NCI-H2196 treated with DMSO at 0.1 percent for 48 hours (cell line): ENCODE data around the gene TRABD.
"Not testable (repeated sequence)": the region's sequence is repeated elsewhere in the genome, so short reads cannot be mapped to it uniquely, and the experiment has no call there.

Experiments
- DNase-seq: peaks from one replicate; lab custom pipeline; 2025; ENCODE audit not compliant: unreplicated experiment; lab: John Stamatoyannopoulos, UW

Gene TRABD

GRCh38 chr22:50151571-50152537 lies 33.9 kb upstream of the TRABD start:
- DNase-seq, result no peak

- DNase-seq, result no peak
Measured at GRCh38 chr22:50153056-50153755, 32.5 kb upstream of the TRABD start.

GRCh38 chr22:50153756-50154140 lies 32.0 kb upstream of the TRABD start:
- no peak for DNase-seq

- no peak for DNase-seq
Measured at GRCh38 chr22:50157709-50158375, 27.9 kb upstream of the TRABD start.

- DNase-seq, result no peak
Measured at GRCh38 chr22:50160947-50161346, 24.8 kb upstream of the TRABD start.

- DNase-seq, result no peak
Measured at GRCh38 chr22:50161508-50162390, 24.0 kb upstream of the TRABD start.

- no peak for DNase-seq
Measured at GRCh38 chr22:50162391-50162956, 23.2 kb upstream of the TRABD start.

GRCh38 chr22:50165436-50166123 lies 20.1 kb upstream of the TRABD start:
- no peak for DNase-seq

- DNase-seq, result no peak
Measured at GRCh38 chr22:50167689-50168489, 17.8 kb upstream of the TRABD start.

GRCh38 chr22:50168490-50169180 lies 17.1 kb upstream of the TRABD start:
- DNase-seq, result not testable (repeated sequence)

- DNase-seq, result no peak
Measured at GRCh38 chr22:50169181-50169759, 16.4 kb upstream of the TRABD start.

- DNase-seq, result no peak
Measured at GRCh38 chr22:50169774-50170341, 15.9 kb upstream of the TRABD start.

GRCh38 chr22:50170453-50171318 lies 15.0 kb upstream of the TRABD start, which contains the start of gene PANX2:
TSS of gene PANX2 (plus strand) at chr22:50170731. CDS start at chr22:50170731, 0 bp downstream.
- DNase-seq, result no peak

- no peak for DNase-seq
Measured at GRCh38 chr22:50171319-50171964, 14.3 kb upstream of the TRABD start.

- no peak for DNase-seq
Measured at GRCh38 chr22:50171965-50172421, 13.7 kb upstream of the TRABD start.
